ENCODE measurements around the gene MAP4K2. TPM values are rescaled to one million over a fixed set of nuclear protein-coding genes. Genes with fewer than 3 reads are reported as not detected.
A peak's percentile ranks its signal among the peaks of the same experiment; 100 is the strongest.

MAP4K2 gene
- total and polyA plus RNA-seq, 4 donors: 5.4 to 29.6 (median 11.1) TPM

DNA sequence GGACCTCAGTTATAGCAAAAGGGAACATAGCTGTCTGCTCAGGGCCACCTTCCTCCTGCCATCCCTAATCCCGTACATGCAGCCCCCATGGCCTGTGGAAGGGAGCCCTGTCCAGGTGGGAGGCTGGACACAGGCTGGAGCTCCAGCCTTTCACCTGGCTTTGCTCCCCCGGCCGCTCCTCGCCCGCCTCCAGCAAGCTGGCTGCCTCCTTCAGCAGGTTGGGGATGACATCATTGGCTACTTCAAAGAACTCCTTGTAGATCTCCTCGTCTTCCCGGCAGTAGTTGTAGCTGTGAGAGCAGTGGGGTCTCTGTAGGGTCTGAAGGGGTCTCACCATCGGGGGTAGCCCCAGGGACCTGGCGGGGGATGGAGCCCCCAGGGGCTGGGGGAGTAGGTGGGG lies 2.5 kb upstream of the MAP4K2 start:
- WGBS, 2 donors: 89 to 91% methylated on average over 9 of the region's 9 CpGs
- H3K27me3 ChIP-seq (ENCODE audit: control insufficient read depth in 1 of 2, insufficient read depth in 2 of 2, low read length in 1 of 2): no peaks in the 10 kb centered on the region
- H3K4me1 ChIP-seq (ENCODE audit: control insufficient read depth in 1 of 2, insufficient read depth in 2 of 2, low read length in 2 of 2): no peaks in the 10 kb centered on the region
- DNase-seq: no peak
- no peaks in the 10 kb centered on the region for H3K9me3 ChIP-seq (ENCODE audit: control insufficient read depth, low read length)
- no peak for ATAC-seq (ENCODE audit: low FRiP score)
- no peak overlapping the region for H3K27ac ChIP-seq (ENCODE audit: low read depth in 1 of 2, low read length in 2 of 2)
- intact Hi-C loops (cut with DNase I): no loop called here
- no peak overlapping the region for H3K4me3 ChIP-seq (ENCODE audit: low read length in 2 of 2)
- H3K36me3 ChIP-seq (ENCODE audit: control insufficient read depth in 1 of 2, insufficient read depth in 2 of 2, low read length in 1 of 2): no peaks in the 10 kb centered on the region

DNA sequence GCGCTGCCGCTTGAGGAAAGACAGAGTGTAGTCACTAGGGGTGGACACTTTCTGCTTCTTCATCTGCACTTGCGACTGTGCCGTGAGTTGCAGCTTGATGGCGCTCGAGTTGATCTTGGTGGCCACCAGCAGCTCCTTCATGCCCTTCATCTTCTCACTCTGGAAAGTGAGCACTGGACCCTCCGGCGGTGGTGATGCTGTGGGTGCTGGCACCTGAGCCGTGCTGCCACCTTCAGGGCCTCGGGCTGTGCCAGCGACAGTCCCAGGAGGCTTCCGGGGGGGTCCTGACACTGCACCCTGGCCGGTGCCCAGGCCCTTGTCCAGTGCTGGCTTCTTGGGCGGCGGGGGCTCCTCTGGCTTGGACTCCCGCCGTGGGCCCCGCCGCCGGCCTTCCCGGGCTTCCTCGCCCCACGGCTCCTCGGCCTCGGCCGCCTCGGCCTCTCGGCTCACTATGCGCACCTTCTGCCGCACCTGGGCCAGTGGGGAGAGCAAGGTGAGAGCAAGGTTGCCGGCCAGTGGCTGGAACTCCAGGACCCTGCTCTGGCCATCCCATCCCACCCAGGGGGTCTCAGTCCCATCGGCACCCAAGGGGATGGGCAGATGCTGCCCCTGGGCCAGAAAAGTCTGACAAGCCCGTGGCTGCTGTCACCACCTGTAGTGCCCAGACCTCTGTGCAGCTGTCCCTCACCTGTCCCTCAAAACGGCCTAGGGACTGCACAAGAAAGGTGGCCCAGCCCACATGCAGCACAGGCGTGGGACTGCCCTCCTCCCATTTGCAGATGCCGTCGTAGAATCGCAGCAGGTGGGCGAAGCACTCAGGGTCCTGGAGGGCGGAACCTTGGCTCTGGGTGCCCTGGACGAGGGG lies 1.6 kb upstream of the MAP4K2 start:
- WGBS, 2 donors: 86 to 91% methylated on average over 30 to 41 of the region's 41 CpGs
- no peak overlapping the region for H3K4me3 ChIP-seq (ENCODE audit: low read length in 2 of 2)
- no peaks in the 10 kb centered on the region for H3K36me3 ChIP-seq (ENCODE audit: control insufficient read depth in 1 of 2, insufficient read depth in 2 of 2, low read length in 1 of 2)
- no peaks in the 10 kb centered on the region for H3K27me3 ChIP-seq (ENCODE audit: control insufficient read depth in 1 of 2, insufficient read depth in 2 of 2, low read length in 1 of 2)
- intact Hi-C loops (cut with DNase I): no loop called here
- no peak for DNase-seq
- H3K4me1 ChIP-seq (ENCODE audit: control insufficient read depth in 1 of 2, insufficient read depth in 2 of 2, low read length in 2 of 2): no peaks in the 10 kb centered on the region
- H3K9me3 ChIP-seq (ENCODE audit: control insufficient read depth, low read length): no peaks in the 10 kb centered on the region
- H3K27ac ChIP-seq (ENCODE audit: low read depth in 1 of 2, low read length in 2 of 2): no peak overlapping the region
- ATAC-seq (ENCODE audit: low FRiP score): no peak

DNA sequence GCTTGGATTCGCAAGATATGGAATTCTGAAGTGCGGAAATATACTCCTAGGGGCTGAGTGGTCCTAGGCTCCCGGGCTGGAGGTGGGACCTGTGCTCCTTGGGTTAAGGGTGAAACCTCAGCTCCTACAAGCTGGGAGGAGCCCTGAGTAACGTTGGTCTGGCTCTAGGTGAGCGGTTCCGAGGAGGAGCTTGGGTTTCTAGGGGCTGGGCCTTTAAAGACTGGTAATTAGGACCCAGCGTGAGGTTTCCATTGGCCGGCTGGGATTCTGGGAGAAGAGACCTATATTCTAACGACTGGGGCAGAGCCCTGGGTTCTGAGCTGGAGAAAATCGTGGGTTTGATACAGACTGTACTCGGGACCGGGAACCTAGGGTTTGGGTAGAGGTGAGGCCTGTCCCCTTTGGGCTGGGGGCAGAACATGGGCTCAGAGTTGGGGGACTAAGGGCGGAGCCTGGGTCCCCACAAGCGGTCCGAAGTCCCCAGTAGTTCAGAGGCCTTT lies 882 bp upstream of the MAP4K2 start:
- H3K27me3 ChIP-seq (ENCODE audit: control insufficient read depth in 1 of 2, insufficient read depth in 2 of 2, low read length in 1 of 2): no peaks in the 10 kb centered on the region
- H3K9me3 ChIP-seq (ENCODE audit: control insufficient read depth, low read length): no peaks in the 10 kb centered on the region
- H3K4me1 ChIP-seq (ENCODE audit: control insufficient read depth in 1 of 2, insufficient read depth in 2 of 2, low read length in 2 of 2): no peaks in the 10 kb centered on the region
- H3K27ac ChIP-seq (ENCODE audit: low read depth in 1 of 2, low read length in 2 of 2): peak overlapping the region; percentile 34 to 61
- 33 to 34% methylated on average over 15 of the region's 15 CpGs for WGBS, 2 donors
- ATAC-seq (ENCODE audit: low FRiP score) (no peak), DNase-seq (no peak)
- no peaks in the 10 kb centered on the region for H3K36me3 ChIP-seq (ENCODE audit: control insufficient read depth in 1 of 2, insufficient read depth in 2 of 2, low read length in 1 of 2)
- peak overlapping the region; percentile 5 to 21 for H3K4me3 ChIP-seq (ENCODE audit: low read length in 2 of 2)
- intact Hi-C loops (cut with DNase I): no loop called here

- no peaks in the 10 kb centered on the region for H3K27me3 ChIP-seq (ENCODE audit: control insufficient read depth in 1 of 2, insufficient read depth in 2 of 2, low read length in 1 of 2)
- H3K4me1 ChIP-seq (ENCODE audit: control insufficient read depth in 1 of 2, insufficient read depth in 2 of 2, low read length in 2 of 2): no peaks in the 10 kb centered on the region
- DNase-seq (no peak), ATAC-seq (ENCODE audit: low FRiP score) (peak; percentile 1)
- intact Hi-C loops (cut with DNase I): no loop called here
- 14 to 29% methylated on average over 26 to 54 of the region's 54 CpGs for WGBS, 2 donors
- no peaks in the 10 kb centered on the region for H3K9me3 ChIP-seq (ENCODE audit: control insufficient read depth, low read length)
- H3K4me3 ChIP-seq (ENCODE audit: low read length in 2 of 2): peak overlapping the region; percentile 44 to 56
- no peaks in the 10 kb centered on the region for H3K36me3 ChIP-seq (ENCODE audit: control insufficient read depth in 1 of 2, insufficient read depth in 2 of 2, low read length in 1 of 2)
- peak overlapping the region in 1 of 2 donors; percentile 45 for H3K27ac ChIP-seq (ENCODE audit: low read depth in 1 of 2, low read length in 2 of 2)
Measured at GRCh38 chr11:64802370-64803157, 450 bp downstream of the MAP4K2 start.

- DNase-seq (no peak), ATAC-seq (ENCODE audit: low FRiP score) (no peak)
- 54 to 59% methylated on average over 13 of the region's 13 CpGs for WGBS, 2 donors
- peak overlapping the region in 1 of 2 donors; percentile 25 for H3K27ac ChIP-seq (ENCODE audit: low read depth in 1 of 2, low read length in 2 of 2)
- H3K9me3 ChIP-seq (ENCODE audit: control insufficient read depth, low read length): no peaks in the 10 kb centered on the region
- no peaks in the 10 kb centered on the region for H3K27me3 ChIP-seq (ENCODE audit: control insufficient read depth in 1 of 2, insufficient read depth in 2 of 2, low read length in 1 of 2)
- H3K36me3 ChIP-seq (ENCODE audit: control insufficient read depth in 1 of 2, insufficient read depth in 2 of 2, low read length in 1 of 2): no peaks in the 10 kb centered on the region
- intact Hi-C loops (cut with DNase I): no loop called here
- no peak overlapping the region for H3K4me3 ChIP-seq (ENCODE audit: low read length in 2 of 2)
- H3K4me1 ChIP-seq (ENCODE audit: control insufficient read depth in 1 of 2, insufficient read depth in 2 of 2, low read length in 2 of 2): no peaks in the 10 kb centered on the region
Measured at GRCh38 chr11:64801561-64802369, 1.2 kb downstream of the MAP4K2 start.

DNA sequence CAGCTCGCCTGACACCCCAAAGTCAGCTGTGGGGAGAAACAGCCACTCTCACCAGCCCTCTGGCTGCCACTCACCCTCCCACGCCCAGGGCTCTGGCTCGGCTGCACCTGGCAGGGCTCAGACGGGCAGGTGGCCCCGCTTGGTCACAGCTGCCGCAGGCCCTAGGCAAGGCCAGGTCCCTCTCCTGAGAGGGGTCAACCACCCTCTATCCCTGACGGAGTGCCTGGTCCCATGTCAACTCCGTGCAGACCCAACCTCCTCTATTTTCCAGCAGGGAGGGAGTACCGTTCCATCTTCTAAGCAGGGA lies 1.9 kb downstream of the MAP4K2 start:
- Histone ChIP-seq H3K4me3 (ENCODE audit: low read length in 2 of 2) (no peak overlapping the region), H3K4me1 (ENCODE audit: control insufficient read depth in 1 of 2, insufficient read depth in 2 of 2, low read length in 2 of 2) (no peaks in the 10 kb centered on the region), H3K36me3 (ENCODE audit: control insufficient read depth in 1 of 2, insufficient read depth in 2 of 2, low read length in 1 of 2) (no peaks in the 10 kb centered on the region), H3K27ac (ENCODE audit: low read depth in 1 of 2, low read length in 2 of 2) (no peak overlapping the region), H3K9me3 (ENCODE audit: control insufficient read depth, low read length) (no peaks in the 10 kb centered on the region), H3K27me3 (ENCODE audit: control insufficient read depth in 1 of 2, insufficient read depth in 2 of 2, low read length in 1 of 2) (no peaks in the 10 kb centered on the region)
- 72 to 73% methylated on average over 9 of the region's 9 CpGs for WGBS, 2 donors
- ATAC-seq (ENCODE audit: low FRiP score): no peak
- intact Hi-C loops (cut with DNase I): no loop called here
- no peak for DNase-seq

DNA sequence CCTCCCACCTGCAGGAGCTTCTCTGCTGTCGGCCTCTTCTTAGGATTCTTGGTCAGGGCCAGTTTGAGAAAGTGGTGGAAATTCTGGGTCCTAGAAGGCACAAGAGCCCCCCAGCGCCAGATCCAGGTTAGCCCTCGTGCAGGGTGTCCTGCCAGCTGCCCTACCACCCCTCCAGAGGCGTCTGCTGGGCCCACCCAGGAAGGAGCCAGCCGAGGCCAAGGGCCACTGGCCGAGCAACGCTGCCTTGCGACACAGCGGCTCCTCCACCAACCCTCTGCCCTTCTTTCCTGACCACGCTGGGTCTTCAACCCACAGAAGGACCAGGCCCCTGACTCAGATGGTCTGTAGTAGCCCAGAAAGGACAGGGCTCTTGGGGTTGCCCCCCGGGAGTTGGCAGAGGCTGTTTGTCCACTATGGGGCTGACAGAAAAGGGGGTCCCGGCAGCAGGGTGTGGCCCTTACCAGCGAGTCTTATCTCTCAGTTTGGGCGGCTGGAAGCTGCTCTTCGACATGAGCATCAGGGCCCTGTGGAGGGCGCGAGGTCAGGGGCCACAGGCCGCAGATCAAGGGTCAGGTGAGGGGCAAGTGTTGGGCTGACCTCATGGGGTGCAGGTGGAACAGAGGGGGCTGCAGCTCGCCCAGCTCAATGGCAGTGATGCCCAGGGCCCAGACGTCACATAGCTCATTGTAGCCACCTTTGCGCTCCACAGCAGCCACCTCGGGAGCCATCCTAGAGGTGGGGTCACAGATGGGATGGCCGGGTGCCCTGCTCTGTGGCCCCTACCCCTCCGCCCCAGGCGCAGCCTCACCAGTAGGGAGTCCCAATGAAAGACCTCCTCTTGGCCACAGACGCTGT lies 2.5 kb downstream of the MAP4K2 start:
- intact Hi-C loops (cut with DNase I): no loop called here
- 83 to 89% methylated on average over 25 to 26 of the region's 26 CpGs for WGBS, 2 donors
- Histone ChIP-seq H3K27ac (ENCODE audit: low read depth in 1 of 2, low read length in 2 of 2) (no peak overlapping the region), H3K36me3 (ENCODE audit: control insufficient read depth in 1 of 2, insufficient read depth in 2 of 2, low read length in 1 of 2) (no peaks in the 10 kb centered on the region), H3K9me3 (ENCODE audit: control insufficient read depth, low read length) (no peaks in the 10 kb centered on the region), H3K4me3 (ENCODE audit: low read length in 2 of 2) (no peak overlapping the region), H3K27me3 (ENCODE audit: control insufficient read depth in 1 of 2, insufficient read depth in 2 of 2, low read length in 1 of 2) (no peaks in the 10 kb centered on the region), H3K4me1 (ENCODE audit: control insufficient read depth in 1 of 2, insufficient read depth in 2 of 2, low read length in 2 of 2) (no peaks in the 10 kb centered on the region)
- no peak for DNase-seq
- no peak for ATAC-seq (ENCODE audit: low FRiP score)
